ENCODE data around the gene MRPL11. TPM values are rescaled to one million over a fixed set of nuclear protein-coding genes. Genes with fewer than 3 reads are reported as not detected.

The MRPL11 gene
- total RNA-seq, 1 donor from 2014 or later, result 33.1 TPM

- peaks cover 26% of the 10 kb centered on the region for H3K4me1 Mint-ChIP-seq (ENCODE audit: low read depth, unreplicated experiment)
Measured at GRCh38 chr11:66417000-66417399, 21.6 kb downstream of the MRPL11 start.

GRCh38 chr11:66415423-66415822 is 23.2 kb downstream of the MRPL11 start:
- H3K9me3 ChIP-seq (ENCODE audit: insufficient read depth, low read depth, low read length), result no peaks in the 10 kb centered on the region
- Mint-ChIP-seq H3K9me3 (ENCODE audit: unreplicated experiment) (peaks cover 8% of the 10 kb centered on the region), H3K27me3 (ENCODE audit: low read depth, unreplicated experiment) (peaks cover 59% of the 10 kb centered on the region), H3K4me3 (ENCODE audit: unreplicated experiment) (no peak overlapping the region), H3K4me1 (ENCODE audit: low read depth, unreplicated experiment) (peaks cover 30% of the 10 kb centered on the region), H3K36me3 (ENCODE audit: low read depth, unreplicated experiment) (peaks cover 2% of the 10 kb centered on the region), H3K27ac (ENCODE audit: unreplicated experiment) (no peak overlapping the region)
- H4K20me1 ChIP-seq (ENCODE audit: insufficient read depth, low read length), result peaks cover 58% of the 10 kb centered on the region
- no peak for TF ChIP-seq CTCF (IDR thresholded peaks at IDR 0.05; ENCODE audit: insufficient read depth, low read depth, low read length)
- H3K27ac ChIP-seq (ENCODE audit: low read depth, low read length), result no peak overlapping the region
- peaks cover 12% of the 10 kb centered on the region for H3K4me1 ChIP-seq (ENCODE audit: insufficient read depth, low read length)
- DNase-seq (ENCODE audit: low read depth) (no peak), FAIRE-seq (no peak)
- peaks cover 28% of the 10 kb centered on the region for H3K27me3 ChIP-seq (ENCODE audit: insufficient read depth, low read length)
- H3K4me3 ChIP-seq (ENCODE audit: insufficient read depth, low read depth, low read length), result no peak overlapping the region
- no peak overlapping the region for H3K4me2 ChIP-seq (ENCODE audit: low read length)
- no peaks in the 10 kb centered on the region for H3K36me3 ChIP-seq (ENCODE audit: insufficient read depth, low read length)
- H3K9ac ChIP-seq (ENCODE audit: low read length), result no peak overlapping the region
- no peak overlapping the region for H2AFZ ChIP-seq (ENCODE audit: low read depth, low read length)
- H3K79me2 ChIP-seq (ENCODE audit: insufficient read depth, low read length), result no peaks in the 10 kb centered on the region

More at GRCh38 chr11:66417000-66417399, 21.6 kb downstream of the MRPL11 start:
- Histone ChIP-seq H3K36me3 (ENCODE audit: insufficient read depth, low read length) (no peaks in the 10 kb centered on the region), H3K79me2 (ENCODE audit: insufficient read depth, low read length) (no peaks in the 10 kb centered on the region), H3K4me1 (ENCODE audit: insufficient read depth, low read length) (peaks cover 12% of the 10 kb centered on the region), H3K27me3 (ENCODE audit: insufficient read depth, low read length) (peaks cover 33% of the 10 kb centered on the region), H3K4me3 (ENCODE audit: insufficient read depth, low read depth, low read length) (no peak overlapping the region), H2AFZ (ENCODE audit: low read depth, low read length) (no peak overlapping the region), H3K9ac (ENCODE audit: low read length) (no peak overlapping the region), H3K4me2 (ENCODE audit: low read length) (no peak overlapping the region), H4K20me1 (ENCODE audit: insufficient read depth, low read length) (peaks cover 64% of the 10 kb centered on the region), H3K27ac (ENCODE audit: low read depth, low read length) (no peak overlapping the region), H3K9me3 (ENCODE audit: insufficient read depth, low read depth, low read length) (no peaks in the 10 kb centered on the region)
- Mint-ChIP-seq H3K27ac (ENCODE audit: unreplicated experiment) (no peak overlapping the region), H3K9me3 (ENCODE audit: unreplicated experiment) (peaks cover 9% of the 10 kb centered on the region), H3K36me3 (ENCODE audit: low read depth, unreplicated experiment) (peaks cover 2% of the 10 kb centered on the region), H3K27me3 (ENCODE audit: low read depth, unreplicated experiment) (peaks cover 54% of the 10 kb centered on the region), H3K4me3 (ENCODE audit: unreplicated experiment) (no peak overlapping the region)
- no peak for DNase-seq (ENCODE audit: low read depth)
- TF ChIP-seq EZH2 (IDR thresholded peaks at IDR 0.05; ENCODE audit: insufficient read depth, low read length) (no peak), CTCF (IDR thresholded peaks at IDR 0.05; ENCODE audit: insufficient read depth, low read depth, low read length) (no peak)
- no peak for FAIRE-seq

GRCh38 chr11:66414120-66414934 is 24.3 kb downstream of the MRPL11 start:
- H3K9ac ChIP-seq (ENCODE audit: low read length), result no peak overlapping the region
- peaks cover 30% of the 10 kb centered on the region for H3K4me1 Mint-ChIP-seq (ENCODE audit: low read depth, unreplicated experiment)
- H3K27ac ChIP-seq (ENCODE audit: low read depth, low read length), result no peak overlapping the region
- H3K27me3 ChIP-seq (ENCODE audit: insufficient read depth, low read length), result peaks cover 19% of the 10 kb centered on the region
- TF ChIP-seq CTCF (IDR thresholded peaks at IDR 0.05; ENCODE audit: insufficient read depth, low read depth, low read length) (no peak), EZH2 (IDR thresholded peaks at IDR 0.05; ENCODE audit: insufficient read depth, low read length) (no peak)
- peaks cover 49% of the 10 kb centered on the region for H4K20me1 ChIP-seq (ENCODE audit: insufficient read depth, low read length)
- H3K4me3 ChIP-seq (ENCODE audit: insufficient read depth, low read depth, low read length), result no peak overlapping the region
- FAIRE-seq (no peak), DNase-seq (ENCODE audit: low read depth) (no peak)
- no peak overlapping the region for H3K4me3 Mint-ChIP-seq (ENCODE audit: unreplicated experiment)
- H3K9me3 ChIP-seq (ENCODE audit: insufficient read depth, low read depth, low read length), result no peaks in the 10 kb centered on the region
- no peaks in the 10 kb centered on the region for H3K36me3 ChIP-seq (ENCODE audit: insufficient read depth, low read length)
- peaks cover 63% of the 10 kb centered on the region for H3K27me3 Mint-ChIP-seq (ENCODE audit: low read depth, unreplicated experiment)
- H2AFZ ChIP-seq (ENCODE audit: low read depth, low read length), result no peak overlapping the region
- no peaks in the 10 kb centered on the region for H3K79me2 ChIP-seq (ENCODE audit: insufficient read depth, low read length)
- H3K4me2 ChIP-seq (ENCODE audit: low read length), result no peak overlapping the region
- H3K9me3 Mint-ChIP-seq (ENCODE audit: unreplicated experiment), result peaks cover 4% of the 10 kb centered on the region
- no peak overlapping the region for H3K27ac Mint-ChIP-seq (ENCODE audit: unreplicated experiment)
- H3K36me3 Mint-ChIP-seq (ENCODE audit: low read depth, unreplicated experiment), result peaks cover 2% of the 10 kb centered on the region
- peaks cover 16% of the 10 kb centered on the region for H3K4me1 ChIP-seq (ENCODE audit: insufficient read depth, low read length)
